Neural progenitor cell (in vitro differentiated cells): ENCODE results near the gene TREX2. TPM values are rescaled to one million over a fixed set of nuclear protein-coding genes. Genes with fewer than 3 reads are reported as not detected.

ENCODE experiments used
- DNase-seq: peaks from one replicate; pipeline ENCODE4 v3.0.0-alpha.2; 2016; ENCODE audit warnings: low spot score
- H2AFZ ChIP-seq: fragments of 200-600 bp; sonication (generic); replicated peaks from 2 replicates; pipeline ENCODE4 v1.6.1; 2016; ENCODE audit warnings: antibody characterized with exemption
- H3F3A ChIP-seq: fragments of 200-600 bp; sonication (generic); 2 replicates; pipeline ENCODE4 v1.6.1; 2016; ENCODE audit warnings: antibody characterized with exemption, low read depth
- H3K27ac ChIP-seq: fragments of 200-600 bp; sonication (generic); 2 replicates; pipeline ENCODE4 v1.5.1; 2016; ENCODE audit warnings: mild to moderate bottlenecking
- H3K27me3 ChIP-seq: fragments of 200-600 bp; sonication (generic); 2 replicates; pipeline ENCODE4 v1.6.1; 2016; ENCODE audit warnings: mild to moderate bottlenecking, moderate library complexity
- H3K36me3 ChIP-seq: fragments of 200-600 bp; sonication (generic); 2 replicates; pipeline ENCODE4 v1.5.1; 2016
- H3K4me1 ChIP-seq: fragments of 200-600 bp; sonication (generic); 2 replicates; pipeline ENCODE4 v1.6.1; 2016; ENCODE audit warnings: mixed run types
- H3K4me2 ChIP-seq: fragments of 200-600 bp; sonication (generic); 2 replicates; pipeline ENCODE4 v1.6.1; 2016
- H3K4me3 ChIP-seq: fragments of 200-600 bp; sonication (generic); 2 replicates; pipeline ENCODE4 v1.5.1; 2016
- H3K79me2 ChIP-seq: fragments of 200-600 bp; sonication (generic); 2 replicates; pipeline ENCODE4 v1.6.1; 2016; ENCODE audit warnings: low read depth
- H3K9ac ChIP-seq: fragments of 200-600 bp; sonication (generic); 2 replicates; pipeline ENCODE4 v1.6.1; 2016
- H3K9me3 ChIP-seq: fragments of 200-600 bp; sonication (generic); 2 replicates; pipeline ENCODE4 v1.5.1; 2016; ENCODE audit warnings: low read depth
- H4K20me1 ChIP-seq: fragments of 200-600 bp; sonication (generic); 2 replicates; pipeline ENCODE4 v1.6.1; 2016; ENCODE audit warnings: low read depth
- H3K27ac Mint-ChIP-seq: 3 replicates; pipeline ENCODE4 v1.8.0; 2021; ENCODE audit warnings: mixed read lengths
- H3K27me3 Mint-ChIP-seq: 2 replicates; pipeline ENCODE4 v1.8.0; 2022; ENCODE audit warnings: low read depth, mild to moderate bottlenecking, inconsistent platforms, moderate library complexity, mixed read lengths; ENCODE audit not compliant: insufficient read depth
- H3K36me3 Mint-ChIP-seq: 3 replicates; pipeline ENCODE4 v1.8.0; 2021; ENCODE audit warnings: mixed read lengths
- H3K4me1 Mint-ChIP-seq: 3 replicates; pipeline ENCODE4 v1.8.0; 2021; ENCODE audit warnings: mixed read lengths
- H3K4me3 Mint-ChIP-seq: 3 replicates; pipeline ENCODE4 v1.8.0; 2021; ENCODE audit warnings: mild to moderate bottlenecking, moderate library complexity, mixed read lengths
- H3K9me3 Mint-ChIP-seq: 3 replicates; pipeline ENCODE4 v1.8.0; 2020; ENCODE audit warnings: mixed read lengths
- EZH2 ChIP-seq: fragments of 200-600 bp; sonication (generic); IDR thresholded peaks from 2 replicates; pipeline ENCODE4 v1.6.1; 2017; ENCODE audit warnings: antibody characterized with exemption, mild to moderate bottlenecking, moderate library complexity
- EZH2phosphoT487 ChIP-seq: fragments of 200-600 bp; sonication (generic); IDR thresholded peaks from 2 replicates; pipeline ENCODE4 v1.6.1; 2017; ENCODE audit warnings: antibody characterized with exemption
- total RNA-seq: library from RNA; depleted of rRNA; stranded (reverse); fragments of >200 nt; gene quantifications from 2 replicates; pipeline ENCODE4 v1.2.3, GENCODE V29; 2015; ENCODE audit warnings: low replicate concordance
- TF ChIP-seq, protein P1 (sequence below): fragments of 200-600 bp; sonication (generic); IDR thresholded peaks from 2 replicates; pipeline ENCODE4 v1.5.1; 2017; ENCODE audit warnings: antibody characterized with exemption, mild to moderate bottlenecking

The TREX2 gene
- total RNA-seq, 1 donor from 2014 or later, result not detected

GRCh38 chrX:153411988-153412574 lies 33.8 kb downstream of the TREX2 start:
- TF ChIP-seq EZH2, result no peak
- no peaks in the 10 kb centered on the region for H3K36me3 ChIP-seq
- Mint-ChIP-seq H3K36me3 (no peaks in the 10 kb centered on the region), H3K4me1 (peaks cover 13% of the 10 kb centered on the region), H3K4me3 (no peak overlapping the region), H3K27ac (no peak overlapping the region), H3K27me3 (peaks cover 14% of the 10 kb centered on the region), H3K9me3 (peaks cover 29% of the 10 kb centered on the region)
- no peaks in the 10 kb centered on the region for H3K79me2 ChIP-seq
- peak overlapping the region; percentile 38 for H3K4me3 ChIP-seq
- no peaks in the 10 kb centered on the region for H3F3A ChIP-seq
- peaks cover 23% of the 10 kb centered on the region for H3K27me3 ChIP-seq
- H3K27ac ChIP-seq, result no peak overlapping the region
- H2AFZ ChIP-seq, result peak overlapping the region; percentile 50
- no peak overlapping the region for H3K9ac ChIP-seq
- DNase-seq, result peak; percentile 43
- no peaks in the 10 kb centered on the region for H3K9me3 ChIP-seq
- H3K4me2 ChIP-seq, result peak overlapping the region; percentile 82
- H3K4me1 ChIP-seq, result no peaks in the 10 kb centered on the region
- no peaks in the 10 kb centered on the region for H4K20me1 ChIP-seq

GRCh38 chrX:153411255-153411987 lies 34.4 kb downstream of the TREX2 start, which contains the start of gene ZFP92:
TSS of gene ZFP92 (plus strand) at chrX:153411472. CDS start at chrX:153418323, 6,851 bp downstream.
- peak within 1 kb of the TSS; percentile 50 for H2AFZ ChIP-seq
- TF ChIP-seq, protein P1, sequence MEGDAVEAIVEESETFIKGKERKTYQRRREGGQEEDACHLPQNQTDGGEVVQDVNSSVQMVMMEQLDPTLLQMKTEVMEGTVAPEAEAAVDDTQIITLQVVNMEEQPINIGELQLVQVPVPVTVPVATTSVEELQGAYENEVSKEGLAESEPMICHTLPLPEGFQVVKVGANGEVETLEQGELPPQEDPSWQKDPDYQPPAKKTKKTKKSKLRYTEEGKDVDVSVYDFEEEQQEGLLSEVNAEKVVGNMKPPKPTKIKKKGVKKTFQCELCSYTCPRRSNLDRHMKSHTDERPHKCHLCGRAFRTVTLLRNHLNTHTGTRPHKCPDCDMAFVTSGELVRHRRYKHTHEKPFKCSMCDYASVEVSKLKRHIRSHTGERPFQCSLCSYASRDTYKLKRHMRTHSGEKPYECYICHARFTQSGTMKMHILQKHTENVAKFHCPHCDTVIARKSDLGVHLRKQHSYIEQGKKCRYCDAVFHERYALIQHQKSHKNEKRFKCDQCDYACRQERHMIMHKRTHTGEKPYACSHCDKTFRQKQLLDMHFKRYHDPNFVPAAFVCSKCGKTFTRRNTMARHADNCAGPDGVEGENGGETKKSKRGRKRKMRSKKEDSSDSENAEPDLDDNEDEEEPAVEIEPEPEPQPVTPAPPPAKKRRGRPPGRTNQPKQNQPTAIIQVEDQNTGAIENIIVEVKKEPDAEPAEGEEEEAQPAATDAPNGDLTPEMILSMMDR, result no peak
- TF ChIP-seq EZH2phosphoT487 (peak; percentile 39), EZH2 (peak; percentile 59)
- H3K27ac Mint-ChIP-seq, result no peak within 1 kb of the TSS

DNA sequence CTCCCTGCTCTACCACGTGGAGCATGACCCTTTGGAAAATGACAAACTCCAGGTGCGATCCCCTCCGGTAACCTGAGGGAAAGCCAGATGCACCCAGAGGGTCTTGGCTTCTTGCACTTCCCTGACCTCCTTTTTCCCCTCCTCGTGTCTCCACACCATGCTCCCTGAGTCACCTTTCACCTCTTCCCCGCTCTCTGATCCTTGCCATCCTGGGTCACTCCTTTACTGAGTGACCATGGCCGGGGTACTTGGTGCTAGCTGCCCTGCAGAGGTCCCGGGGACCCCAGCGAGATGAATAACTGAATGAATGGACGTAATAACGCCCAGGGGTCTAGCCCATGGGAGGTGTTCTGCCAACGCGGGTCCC lies 35.0 kb downstream of the TREX2 start:
- Histone ChIP-seq H4K20me1 (no peaks in the 10 kb centered on the region), H3K4me3 (peak overlapping the region; percentile 38), H3K4me1 (no peaks in the 10 kb centered on the region), H3K36me3 (no peaks in the 10 kb centered on the region), H2AFZ (peak overlapping the region; percentile 50), H3F3A (no peaks in the 10 kb centered on the region), H3K9me3 (no peaks in the 10 kb centered on the region), H3K79me2 (no peaks in the 10 kb centered on the region), H3K4me2 (peak overlapping the region; percentile 82), H3K9ac (no peak overlapping the region), H3K27me3 (peaks cover 23% of the 10 kb centered on the region), H3K27ac (no peak overlapping the region)
- no peak for DNase-seq
- TF ChIP-seq, protein P1, result no peak
- TF ChIP-seq EZH2 (no peak), EZH2phosphoT487 (no peak)
- H3K9me3 Mint-ChIP-seq, result peaks cover 29% of the 10 kb centered on the region
- no peak overlapping the region for H3K27ac Mint-ChIP-seq
- H3K36me3 Mint-ChIP-seq, result no peaks in the 10 kb centered on the region
- no peak overlapping the region for H3K4me3 Mint-ChIP-seq
- peaks cover 11% of the 10 kb centered on the region for H3K4me1 Mint-ChIP-seq
- H3K27me3 Mint-ChIP-seq, result peaks cover 12% of the 10 kb centered on the region

More at GRCh38 chrX:153411255-153411987, 34.4 kb downstream of the TREX2 start, which contains the start of gene ZFP92:
- Mint-ChIP-seq H3K4me3 (no peak within 1 kb of the TSS), H3K9me3 (peaks cover 31% of the 10 kb centered on the region), H3K4me1 (peaks cover 11% of the 10 kb centered on the region), H3K36me3 (no peaks in the 10 kb centered on the region), H3K27me3 (peaks cover 12% of the 10 kb centered on the region)
- Histone ChIP-seq H3K9ac (no peak within 1 kb of the TSS), H3K27me3 (peaks cover 23% of the 10 kb centered on the region), H3K4me3 (peak within 1 kb of the TSS; percentile 38), H3K36me3 (no peaks in the 10 kb centered on the region), H3K4me1 (no peaks in the 10 kb centered on the region), H3F3A (no peaks in the 10 kb centered on the region), H3K4me2 (peak within 1 kb of the TSS; percentile 82), H3K27ac (no peak within 1 kb of the TSS), H3K9me3 (no peaks in the 10 kb centered on the region), H3K79me2 (no peaks in the 10 kb centered on the region), H4K20me1 (no peaks in the 10 kb centered on the region)
- no peak for DNase-seq

- peaks cover 23% of the 10 kb centered on the region for H3K27me3 ChIP-seq
- H3K4me2 ChIP-seq, result no peak overlapping the region
- no peak overlapping the region for H3K9ac ChIP-seq
- DNase-seq, result no peak
- H3K9me3 Mint-ChIP-seq, result peaks cover 26% of the 10 kb centered on the region
- no peaks in the 10 kb centered on the region for H3K36me3 Mint-ChIP-seq
- no peak overlapping the region for H3K27ac ChIP-seq
- H3K4me3 Mint-ChIP-seq, result no peak overlapping the region
- peaks cover 9% of the 10 kb centered on the region for H3K27me3 Mint-ChIP-seq
- no peaks in the 10 kb centered on the region for H4K20me1 ChIP-seq
- H2AFZ ChIP-seq, result no peak overlapping the region
- no peaks in the 10 kb centered on the region for H3F3A ChIP-seq
- no peak overlapping the region for H3K4me3 ChIP-seq
- no peak for TF ChIP-seq EZH2
- no peak for TF ChIP-seq EZH2phosphoT487
- TF ChIP-seq, protein P1, result no peak
- H3K27ac Mint-ChIP-seq, result no peak overlapping the region
- H3K79me2 ChIP-seq, result no peaks in the 10 kb centered on the region
- H3K4me1 Mint-ChIP-seq, result peaks cover 11% of the 10 kb centered on the region
- no peaks in the 10 kb centered on the region for H3K4me1 ChIP-seq
- no peaks in the 10 kb centered on the region for H3K9me3 ChIP-seq
- no peaks in the 10 kb centered on the region for H3K36me3 ChIP-seq
Measured at GRCh38 chrX:153410373-153410772, 35.5 kb downstream of the TREX2 start.
